SIG-M5 treated with dmso at 0.1 percent for 504 hours (cell line): ENCODE measurements around the gene TNRC6A.
A peak's percentile ranks its signal among the peaks of the same experiment; 100 is the strongest.
"Not testable (repeated sequence)": the region's sequence is repeated elsewhere in the genome, so short reads cannot be mapped to it uniquely, and the experiment has no call there.

ENCODE experiments used
- DNase-seq: peaks from one replicate; lab custom pipeline; 2025; ENCODE audit not compliant: unreplicated experiment; lab: John Stamatoyannopoulos, UW

The TNRC6A gene

DNA sequence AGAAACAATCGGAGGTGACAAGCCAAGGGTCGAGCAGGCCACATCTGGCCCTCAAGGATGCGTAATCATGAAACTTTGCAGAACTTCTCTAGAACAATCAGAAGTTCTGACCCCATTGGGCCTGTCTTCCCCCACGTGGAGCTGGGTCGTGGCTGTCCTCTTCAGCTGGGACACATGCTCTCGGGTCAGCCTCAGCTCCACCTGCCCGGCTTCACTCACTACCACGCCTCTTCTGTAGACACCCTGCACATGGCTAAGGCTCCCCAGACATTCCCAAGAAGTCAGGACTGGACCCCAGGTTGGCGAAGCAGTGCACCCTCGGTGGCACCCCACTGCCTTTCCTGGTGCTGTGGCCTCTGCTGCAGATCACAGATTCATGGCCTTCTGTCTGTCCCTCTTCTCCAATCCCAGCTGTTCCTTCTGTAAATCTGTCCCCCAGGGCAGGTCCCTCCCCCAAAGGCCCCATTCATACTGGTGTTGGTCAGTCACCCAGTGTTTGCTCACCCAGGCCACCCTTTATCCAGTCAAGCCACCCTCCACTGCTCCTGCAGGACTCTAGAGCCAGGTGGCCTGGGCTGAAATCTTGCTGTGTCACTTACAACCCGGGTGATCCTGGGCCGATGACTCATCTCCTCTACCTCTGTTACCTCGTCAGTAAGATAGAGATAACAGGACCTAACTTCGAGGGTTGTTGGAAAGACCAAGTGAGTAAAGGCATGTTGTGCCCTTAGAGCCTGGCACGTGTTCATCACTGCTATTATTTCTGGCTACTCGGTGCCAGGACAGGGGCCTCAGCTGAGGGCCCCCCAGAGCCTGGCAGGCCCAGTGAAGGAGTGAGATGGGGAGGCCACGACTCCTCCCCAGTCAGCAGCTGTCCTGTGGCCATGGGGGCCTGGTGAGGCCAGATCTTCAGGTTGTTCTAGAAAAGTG is 114.9 kb downstream of the TNRC6A start:
- no peak for DNase-seq

DNA sequence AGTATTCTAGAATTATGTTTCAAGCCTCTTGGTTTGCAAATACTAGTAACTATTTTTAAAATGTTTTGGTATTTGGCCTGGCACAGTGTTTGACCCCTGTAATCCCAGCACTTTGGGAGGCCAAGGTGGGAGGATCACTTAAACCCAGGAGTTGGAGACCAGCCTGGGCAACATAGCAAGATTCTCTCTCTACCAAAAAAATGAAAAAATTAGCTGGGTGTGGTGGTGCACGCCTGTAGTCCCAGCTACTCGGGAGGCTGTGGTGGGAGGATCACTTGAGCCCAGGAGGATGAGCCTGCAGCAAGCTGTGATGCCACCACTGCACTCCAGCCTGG is 115.5 kb downstream of the TNRC6A start:
- DNase-seq: not testable (repeated sequence)

- DNase-seq: no peak
These were observed 116.5 kb downstream of the TNRC6A start, which contains the start of gene SLC5A11 for GRCh38 chr16:24845726-24846547. Gene SLC5A11, plus strand, starts transcription at chr16:24845963. Its CDS starts 12,681 bp downstream, at chr16:24858644.

DNA sequence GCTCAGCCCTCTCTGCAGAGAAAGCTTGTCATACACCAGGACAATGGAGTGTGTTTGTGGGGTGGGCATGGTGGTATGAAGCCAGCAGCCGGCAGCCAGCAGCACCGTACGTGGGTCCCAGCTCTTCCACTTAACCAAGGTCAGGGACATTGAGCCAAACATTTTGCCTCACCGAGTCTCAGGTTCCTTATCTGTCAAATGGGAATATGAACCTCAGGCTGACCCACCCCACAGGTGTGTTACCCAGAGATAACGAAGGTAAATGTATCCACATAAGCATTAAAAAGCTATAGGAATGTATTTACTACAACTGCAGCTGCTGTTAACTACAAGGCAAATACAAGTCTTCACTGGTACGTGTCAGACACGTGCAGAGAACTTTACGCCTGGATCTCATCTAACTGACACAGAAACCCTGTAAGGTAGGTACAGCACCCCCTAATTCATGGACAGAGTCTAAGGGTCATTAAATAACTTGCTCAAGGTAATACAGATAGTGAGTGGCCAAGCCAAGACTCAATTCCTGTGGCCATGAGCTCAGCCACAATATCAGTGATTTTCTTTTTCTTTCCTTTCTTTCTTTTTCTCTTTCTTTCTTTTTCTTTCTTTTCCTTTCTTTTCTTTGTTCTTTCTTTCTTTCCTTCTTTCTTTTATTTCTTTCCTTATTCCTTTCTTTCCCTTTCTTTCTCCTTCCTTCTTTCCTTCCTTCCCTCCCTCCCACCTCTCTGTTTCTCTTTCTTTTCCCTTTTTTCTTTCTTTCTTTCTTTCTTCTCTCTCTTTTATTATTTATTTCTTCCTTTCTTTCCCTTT is 117.3 kb downstream of the TNRC6A start:
- DNase-seq: no peak

GRCh38 chr16:24847358-24847664 is 117.9 kb downstream of the TNRC6A start:
- no peak for DNase-seq

DNA sequence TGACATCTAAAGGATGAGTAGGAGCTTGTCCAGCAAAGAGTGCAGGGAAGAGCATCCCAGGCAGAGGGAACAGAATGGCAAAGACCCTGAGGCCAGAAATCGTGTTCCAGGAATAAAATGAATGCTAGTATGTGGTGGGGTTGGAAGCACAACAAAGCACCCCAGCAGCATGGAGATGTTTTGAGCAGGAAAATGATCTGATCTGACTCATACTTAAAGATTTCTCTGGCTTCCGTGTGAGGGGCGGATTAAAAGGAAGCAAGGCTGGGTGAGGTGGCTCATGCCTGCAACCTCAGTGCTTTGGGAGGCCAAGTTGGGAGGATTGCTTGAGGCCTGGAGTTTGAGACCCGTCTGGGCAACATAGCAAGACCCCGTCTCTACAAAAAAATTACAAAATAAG is 118.6 kb downstream of the TNRC6A start:
- no peak for DNase-seq

DNA sequence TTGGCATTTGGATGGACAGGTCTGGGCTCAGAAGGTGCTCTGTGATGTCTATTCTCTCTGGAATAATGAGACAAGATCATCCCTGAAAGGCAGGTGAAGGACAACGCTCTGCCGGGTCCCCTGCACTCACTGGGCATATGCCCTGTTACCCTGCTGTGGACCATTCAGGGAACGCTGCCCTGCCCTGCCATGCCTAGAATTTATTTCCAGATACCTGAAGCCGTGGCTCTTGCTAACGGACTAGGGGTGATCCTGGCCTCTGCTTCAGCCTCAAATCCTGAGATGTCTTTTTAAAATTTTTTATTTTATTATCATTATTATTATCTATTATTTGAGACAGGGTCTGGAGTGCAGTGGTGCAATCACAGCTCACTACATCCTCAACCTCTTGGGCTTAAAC is 120.2 kb downstream of the TNRC6A start:
- DNase-seq: no peak

GRCh38 chr16:24850289-24850938 is 121.0 kb downstream of the TNRC6A start:
- no peak for DNase-seq

GRCh38 chr16:24851700-24852099 is 122.2 kb downstream of the TNRC6A start:
- DNase-seq: no peak

GRCh38 chr16:24852281-24852721 is 122.8 kb downstream of the TNRC6A start:
- no peak for DNase-seq

GRCh38 chr16:24853169-24853824 is 123.8 kb downstream of the TNRC6A start:
- DNase-seq: no peak

GRCh38 chr16:24853830-24854229 is 124.4 kb downstream of the TNRC6A start:
- no peak for DNase-seq

- no peak for DNase-seq
These were observed 125.2 kb downstream of the TNRC6A start for GRCh38 chr16:24854607-24855171.

- no peak for DNase-seq
These were observed 126.2 kb downstream of the TNRC6A start for GRCh38 chr16:24855678-24856077.

DNA sequence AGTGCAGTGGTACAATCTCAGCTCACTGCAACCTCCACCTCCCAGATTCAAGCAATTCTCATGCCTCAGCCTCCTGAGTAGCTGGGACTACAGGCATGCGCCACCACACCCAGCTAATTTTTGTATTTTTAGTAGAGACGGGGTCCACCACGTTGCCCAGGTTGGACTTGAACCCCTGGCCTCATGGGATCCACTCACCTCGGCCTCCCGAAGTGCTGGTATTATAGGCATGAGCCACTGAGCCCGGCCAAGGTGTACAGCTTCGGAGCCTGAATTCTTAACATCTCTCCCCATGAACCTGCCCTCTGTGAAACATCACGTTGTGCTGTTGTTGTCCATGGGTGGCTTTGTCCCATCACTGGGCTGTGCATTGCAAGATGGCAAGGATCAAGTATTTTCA is 127.4 kb downstream of the TNRC6A start:
- not testable (repeated sequence) for DNase-seq

GRCh38 chr16:24858219-24859041 is 129.0 kb downstream of the TNRC6A start:
- DNase-seq: peak; percentile 62

DNA sequence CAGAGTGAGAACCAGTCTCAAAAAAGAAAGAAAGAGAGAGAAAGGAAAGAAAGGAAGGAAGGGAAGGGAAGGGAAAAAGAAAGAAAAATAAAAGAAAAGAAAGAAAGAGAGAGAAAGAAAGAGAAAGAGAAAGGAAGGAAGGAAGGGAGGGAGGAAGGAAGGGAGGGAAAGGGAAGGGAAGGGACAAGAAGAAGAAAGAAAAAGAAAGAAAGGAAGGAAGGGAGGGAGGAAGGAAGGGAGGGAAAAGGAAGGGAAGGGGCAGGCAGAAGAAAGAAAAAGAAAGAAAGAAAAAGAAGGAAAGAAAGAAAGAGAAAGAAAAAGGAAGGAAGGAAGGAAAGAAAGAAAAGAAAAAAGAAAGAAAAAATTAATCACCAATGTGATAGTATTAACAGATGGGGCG is 132.0 kb downstream of the TNRC6A start:
- DNase-seq: no peak

DNA sequence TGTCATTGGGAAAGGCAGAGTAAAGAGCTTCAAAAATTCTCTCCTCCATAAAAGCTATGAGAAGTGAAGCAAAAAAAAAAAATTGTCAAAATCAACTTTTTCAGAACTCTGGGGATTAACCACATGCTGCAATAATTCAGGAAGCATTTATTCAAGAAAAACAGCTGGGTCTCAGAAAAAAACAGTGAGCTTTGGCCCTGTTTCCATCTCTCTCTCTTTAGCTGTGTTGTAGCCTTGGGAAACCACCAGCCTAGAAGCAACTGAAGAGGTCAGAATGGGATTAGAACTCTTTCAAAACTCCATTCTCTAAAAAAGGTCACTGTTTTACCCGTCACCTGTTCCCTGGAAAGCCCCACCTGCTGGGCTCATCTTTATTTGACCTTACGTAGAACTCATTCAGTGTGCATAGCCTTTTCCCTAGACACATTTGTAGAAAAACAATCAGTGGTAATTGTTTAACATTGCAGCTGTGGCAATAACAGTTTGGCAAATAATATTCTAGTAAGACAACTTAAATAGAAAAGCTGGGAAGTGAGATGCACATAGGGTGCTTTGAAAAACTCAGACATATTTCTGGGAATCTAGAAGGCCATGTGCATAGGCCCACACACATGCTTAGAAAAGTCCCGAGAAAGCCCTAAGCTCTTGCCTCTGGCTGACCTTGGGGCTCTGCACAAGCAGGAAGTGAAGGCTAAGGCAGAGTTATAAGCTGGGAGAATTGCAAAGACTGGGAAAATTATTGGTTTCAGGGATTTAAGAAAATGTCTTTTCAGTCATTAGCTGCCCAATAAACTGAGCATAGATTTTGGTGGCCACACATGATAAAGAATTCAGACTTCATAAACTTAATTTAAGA is 134.4 kb downstream of the TNRC6A start:
- DNase-seq: no peak
